Neural progenitor cell (in vitro differentiated cells): ENCODE measurements around the gene CFAP97D2. TPM values are rescaled to one million over a fixed set of nuclear protein-coding genes. Genes with fewer than 3 reads are reported as not detected.

ENCODE experiments used
- DNase-seq: peaks from one replicate; pipeline ENCODE4 v3.0.0-alpha.2; 2016; ENCODE audit warnings: low spot score
- H2AFZ ChIP-seq: fragments of 200-600 bp; sonication (generic); replicated peaks from 2 replicates; pipeline ENCODE4 v1.6.1; 2016; ENCODE audit warnings: antibody characterized with exemption
- H3F3A ChIP-seq: fragments of 200-600 bp; sonication (generic); 2 replicates; pipeline ENCODE4 v1.6.1; 2016; ENCODE audit warnings: antibody characterized with exemption, low read depth
- H3K27ac ChIP-seq: fragments of 200-600 bp; sonication (generic); 2 replicates; pipeline ENCODE4 v1.5.1; 2016; ENCODE audit warnings: mild to moderate bottlenecking
- H3K27me3 ChIP-seq: fragments of 200-600 bp; sonication (generic); 2 replicates; pipeline ENCODE4 v1.6.1; 2016; ENCODE audit warnings: mild to moderate bottlenecking, moderate library complexity
- H3K36me3 ChIP-seq: fragments of 200-600 bp; sonication (generic); 2 replicates; pipeline ENCODE4 v1.5.1; 2016
- H3K4me1 ChIP-seq: fragments of 200-600 bp; sonication (generic); 2 replicates; pipeline ENCODE4 v1.6.1; 2016; ENCODE audit warnings: mixed run types
- H3K4me2 ChIP-seq: fragments of 200-600 bp; sonication (generic); 2 replicates; pipeline ENCODE4 v1.6.1; 2016
- H3K4me3 ChIP-seq: fragments of 200-600 bp; sonication (generic); 2 replicates; pipeline ENCODE4 v1.5.1; 2016
- H3K79me2 ChIP-seq: fragments of 200-600 bp; sonication (generic); 2 replicates; pipeline ENCODE4 v1.6.1; 2016; ENCODE audit warnings: low read depth
- H3K9ac ChIP-seq: fragments of 200-600 bp; sonication (generic); 2 replicates; pipeline ENCODE4 v1.6.1; 2016
- H3K9me3 ChIP-seq: fragments of 200-600 bp; sonication (generic); 2 replicates; pipeline ENCODE4 v1.5.1; 2016; ENCODE audit warnings: low read depth
- H4K20me1 ChIP-seq: fragments of 200-600 bp; sonication (generic); 2 replicates; pipeline ENCODE4 v1.6.1; 2016; ENCODE audit warnings: low read depth
- H3K27ac Mint-ChIP-seq: 3 replicates; pipeline ENCODE4 v1.8.0; 2021; ENCODE audit warnings: mixed read lengths
- H3K27me3 Mint-ChIP-seq: 2 replicates; pipeline ENCODE4 v1.8.0; 2022; ENCODE audit warnings: low read depth, mild to moderate bottlenecking, inconsistent platforms, moderate library complexity, mixed read lengths; ENCODE audit not compliant: insufficient read depth
- H3K36me3 Mint-ChIP-seq: 3 replicates; pipeline ENCODE4 v1.8.0; 2021; ENCODE audit warnings: mixed read lengths
- H3K4me1 Mint-ChIP-seq: 3 replicates; pipeline ENCODE4 v1.8.0; 2021; ENCODE audit warnings: mixed read lengths
- H3K4me3 Mint-ChIP-seq: 3 replicates; pipeline ENCODE4 v1.8.0; 2021; ENCODE audit warnings: mild to moderate bottlenecking, moderate library complexity, mixed read lengths
- H3K9me3 Mint-ChIP-seq: 3 replicates; pipeline ENCODE4 v1.8.0; 2020; ENCODE audit warnings: mixed read lengths
- CTCF ChIP-seq: fragments of 200-600 bp; sonication (generic); IDR thresholded peaks from 2 replicates; pipeline ENCODE4 v1.5.1; 2017; ENCODE audit warnings: antibody characterized with exemption, mild to moderate bottlenecking
- EZH2 ChIP-seq: fragments of 200-600 bp; sonication (generic); IDR thresholded peaks from 2 replicates; pipeline ENCODE4 v1.6.1; 2017; ENCODE audit warnings: antibody characterized with exemption, mild to moderate bottlenecking, moderate library complexity
- EZH2phosphoT487 ChIP-seq: fragments of 200-600 bp; sonication (generic); IDR thresholded peaks from 2 replicates; pipeline ENCODE4 v1.6.1; 2017; ENCODE audit warnings: antibody characterized with exemption
- total RNA-seq: library from RNA; depleted of rRNA; stranded (reverse); fragments of >200 nt; gene quantifications from 2 replicates; pipeline ENCODE4 v1.2.3, GENCODE V29; 2015; ENCODE audit warnings: low replicate concordance

CFAP97D2 gene
- total RNA-seq, 1 donor from 2014 or later, result not detected

GRCh38 chr13:114164681-114165429, 14.2 kb upstream of the CFAP97D2 start:
- Mint-ChIP-seq H3K27ac (peak overlapping the region; percentile 50), H3K27me3 (peaks cover 11% of the 10 kb centered on the region)
- no peak for DNase-seq

GRCh38 chr13:114166381-114167131, 12.5 kb upstream of the CFAP97D2 start:
- Mint-ChIP-seq H3K4me3 (no peak overlapping the region), H3K36me3 (no peaks in the 10 kb centered on the region), H3K4me1 (peaks cover 39% of the 10 kb centered on the region), H3K27me3 (peaks cover 11% of the 10 kb centered on the region), H3K9me3 (peaks cover 3% of the 10 kb centered on the region), H3K27ac (peak overlapping the region; percentile 72)
- Histone ChIP-seq H3K36me3 (no peaks in the 10 kb centered on the region), H3K9ac (no peak overlapping the region), H3K27me3 (no peaks in the 10 kb centered on the region), H3K27ac (no peak overlapping the region), H3K4me3 (no peak overlapping the region), H3K79me2 (no peaks in the 10 kb centered on the region), H3K4me2 (no peak overlapping the region), H3F3A (no peaks in the 10 kb centered on the region), H3K9me3 (no peaks in the 10 kb centered on the region), H2AFZ (peak overlapping the region; percentile 56), H3K4me1 (no peaks in the 10 kb centered on the region), H4K20me1 (no peaks in the 10 kb centered on the region)
- no peak for DNase-seq
- TF ChIP-seq CTCF, result no peak
- no peak for TF ChIP-seq EZH2
- no peak for TF ChIP-seq EZH2phosphoT487

More at GRCh38 chr13:114164681-114165429, 14.2 kb upstream of the CFAP97D2 start:
- H4K20me1 ChIP-seq, result no peaks in the 10 kb centered on the region
- H3K4me3 Mint-ChIP-seq, result no peak overlapping the region
- H2AFZ ChIP-seq, result no peak overlapping the region
- H3K36me3 ChIP-seq, result no peaks in the 10 kb centered on the region
- H3K27me3 ChIP-seq, result no peaks in the 10 kb centered on the region
- H3K4me1 ChIP-seq, result no peaks in the 10 kb centered on the region
- H3F3A ChIP-seq, result no peaks in the 10 kb centered on the region
- H3K36me3 Mint-ChIP-seq, result no peaks in the 10 kb centered on the region
- no peak overlapping the region for H3K4me3 ChIP-seq
- peaks cover 3% of the 10 kb centered on the region for H3K9me3 Mint-ChIP-seq
- H3K9me3 ChIP-seq, result no peaks in the 10 kb centered on the region
- H3K4me2 ChIP-seq, result no peak overlapping the region
- H3K9ac ChIP-seq, result no peak overlapping the region
- H3K79me2 ChIP-seq, result no peaks in the 10 kb centered on the region
- no peak overlapping the region for H3K27ac ChIP-seq
- H3K4me1 Mint-ChIP-seq, result peaks cover 40% of the 10 kb centered on the region
- TF ChIP-seq EZH2, result no peak
- TF ChIP-seq CTCF, result no peak
- TF ChIP-seq EZH2phosphoT487, result no peak

GRCh38 chr13:114167426-114167825, 11.6 kb upstream of the CFAP97D2 start:
- Mint-ChIP-seq H3K4me1 (peaks cover 35% of the 10 kb centered on the region), H3K36me3 (no peaks in the 10 kb centered on the region), H3K27ac (peak overlapping the region; percentile 23), H3K27me3 (peaks cover 12% of the 10 kb centered on the region), H3K4me3 (peak overlapping the region; percentile 9), H3K9me3 (peaks cover 3% of the 10 kb centered on the region)
- H3K4me3 ChIP-seq, result no peak overlapping the region
- no peak for DNase-seq
- no peaks in the 10 kb centered on the region for H4K20me1 ChIP-seq
- H3K27me3 ChIP-seq, result no peaks in the 10 kb centered on the region
- no peaks in the 10 kb centered on the region for H3K9me3 ChIP-seq
- no peak for TF ChIP-seq EZH2
- TF ChIP-seq EZH2phosphoT487, result no peak
- TF ChIP-seq CTCF, result no peak
- no peak overlapping the region for H3K9ac ChIP-seq
- H2AFZ ChIP-seq, result peak overlapping the region; percentile 56
- H3K4me2 ChIP-seq, result no peak overlapping the region
- H3K4me1 ChIP-seq, result no peaks in the 10 kb centered on the region
- H3F3A ChIP-seq, result no peaks in the 10 kb centered on the region
- no peak overlapping the region for H3K27ac ChIP-seq
- no peaks in the 10 kb centered on the region for H3K36me3 ChIP-seq
- H3K79me2 ChIP-seq, result no peaks in the 10 kb centered on the region
